SU-DHL-6 (cell line): ENCODE results near the gene LRWD1.

Source experiments
- CTCF ChIP-seq: fragments of 200-600 bp; sonication (generic); IDR thresholded peaks from one replicate; pipeline ENCODE4 v1.5.1; 2017; ENCODE audit warnings: antibody characterized with exemption, mild to moderate bottlenecking, low read length, moderate library complexity; ENCODE audit not compliant: insufficient read depth, poor library complexity, severe bottlenecking
- EZH2phosphoT487 ChIP-seq: fragments of 200-600 bp; sonication (generic), shearing (Covaris generic); conservative IDR thresholded peaks from 2 replicates; pipeline ENCODE4 v1.6.1; 2018; ENCODE audit warnings: mild to moderate bottlenecking, antibody characterized with exemption, low read length, moderate library complexity, mixed read lengths

GRCh38 chr7:102444961-102445673 is 19.7 kb upstream of the LRWD1 start:
- TF ChIP-seq CTCF (no peak), EZH2phosphoT487 (no peak)
